OCI-LY7 (cell line): ENCODE measurements around the gene CTNNBIP1. TPM values are rescaled to one million over a fixed set of nuclear protein-coding genes. Genes with fewer than 3 reads are reported as not detected.

Experiments
- BruUV-seq: library from RNA; stranded (reverse); fragments of 400-500 nt; replicated peaks from 2 replicates; lab custom pipeline; 2021; lab: Mats Ljungman, UMichigan
- CTCF ChIA-PET: fragments of 300-600 bp; sonication (Branson Sonifier 250); formaldehyde crosslinking; loops from one replicate; lab custom pipeline; 2022; ENCODE audit warnings: antibody characterized with exemption; ENCODE audit not compliant: unreplicated experiment; lab: Charles Lee
- POLR2A ChIA-PET: fragments of 300-600 bp; sonication (Branson Sonifier 250); formaldehyde crosslinking; loops from one replicate; lab custom pipeline; 2022; ENCODE audit warnings: antibody characterized with exemption; lab: Charles Lee
- DNase-seq: peaks from one replicate; pipeline ENCODE4 v3.0.0-alpha.2; 2015; ENCODE audit warnings: low spot score
- H2AFZ ChIP-seq: fragments of 200-600 bp; sonication (generic), shearing (Covaris generic); 2 replicates; pipeline ENCODE4 v1.6.1; 2014; ENCODE audit warnings: mild to moderate bottlenecking, antibody characterized with exemption, low read length, moderate library complexity
- H3K27ac ChIP-seq: fragments of 200-600 bp; sonication (generic); 2 replicates; pipeline ENCODE4 v1.5.1; 2014; ENCODE audit warnings: mixed run types, low read depth, mild to moderate bottlenecking, moderate library complexity, low read length, inconsistent platforms; ENCODE audit not compliant: poor library complexity, severe bottlenecking
- H3K36me3 ChIP-seq: fragments of 200-600 bp; sonication (generic); 2 replicates; pipeline ENCODE4 v1.6.1; 2014; ENCODE audit warnings: mild to moderate bottlenecking, antibody characterized with exemption, low read length, moderate library complexity, mixed read lengths; ENCODE audit not compliant: insufficient read depth
- H3K4me1 ChIP-seq: fragments of 200-600 bp; sonication (generic); 2 replicates; pipeline ENCODE4 v1.5.1; 2014; ENCODE audit warnings: mild to moderate bottlenecking, low read length; ENCODE audit not compliant: insufficient read depth, poor library complexity, severe bottlenecking
- H3K4me2 ChIP-seq: fragments of 200-600 bp; sonication (generic); 2 replicates; pipeline ENCODE4 v1.6.1; 2014; ENCODE audit warnings: mild to moderate bottlenecking, low read length
- H3K4me3 ChIP-seq: fragments of 200-600 bp; sonication (generic); 2 replicates; pipeline ENCODE4 v1.5.1; 2014; ENCODE audit warnings: mild to moderate bottlenecking, low read depth, low read length; ENCODE audit not compliant: poor library complexity, severe bottlenecking
- H3K79me2 ChIP-seq: fragments of 200-600 bp; sonication (generic); 2 replicates; pipeline ENCODE4 v1.6.1; 2016; ENCODE audit warnings: low read depth, mild to moderate bottlenecking, low read length, moderate library complexity, mixed read lengths; ENCODE audit not compliant: insufficient read depth
- H3K9me2 ChIP-seq: fragments of 200-600 bp; sonication (generic); 2 replicates; pipeline ENCODE4 v1.6.1; 2016; ENCODE audit warnings: mild to moderate bottlenecking, low read length, mixed read lengths; ENCODE audit not compliant: insufficient read depth
- H3K9me3 ChIP-seq: fragments of 200-600 bp; sonication (generic); 2 replicates; pipeline ENCODE4 v1.6.1; 2014; ENCODE audit warnings: mild to moderate bottlenecking, mixed run types, low read length, mixed read lengths
- H4K20me1 ChIP-seq: fragments of 200-600 bp; sonication (generic); 2 replicates; pipeline ENCODE4 v1.6.1; 2014; ENCODE audit warnings: mild to moderate bottlenecking, antibody characterized with exemption, low read length, moderate library complexity, mixed read lengths; ENCODE audit not compliant: insufficient read depth
- CTCF ChIP-seq: fragments of 200-600 bp; sonication (generic); conservative IDR thresholded peaks from 2 replicates; pipeline ENCODE4 v1.5.1; 2014; ENCODE audit warnings: mild to moderate bottlenecking, antibody characterized with exemption, low read length, moderate library complexity, mixed read lengths
- EZH2phosphoT487 ChIP-seq: fragments of 200-600 bp; sonication (generic); IDR thresholded peaks from 2 replicates; pipeline ENCODE4 v1.6.1; 2018; ENCODE audit warnings: low read depth, borderline replicate concordance, mild to moderate bottlenecking, mixed run types, antibody characterized with exemption, low read length, moderate library complexity, mixed read lengths
- intact Hi-C: fragments of 100-400 bp; cut with micrococcal nuclease; formaldehyde crosslinking; loops from one replicate; pipeline ENCODE4 v1.10.0; 2022; ENCODE audit not compliant: unreplicated experiment
- total RNA-seq, 2 experiments: library from RNA; depleted of rRNA in 1 of 2; stranded (reverse); fragments of >200 nt in 1 of 2; shearing (Covaris generic) in 1 of 2; gene quantifications; 2 replicates each; pipeline ENCODE4 v1.2.3, GENCODE V29; 2014 to 2022

The CTNNBIP1 gene
- total RNA-seq, 2 experiments from 2014 or later: 14.7 to 17.4 TPM

GRCh38 chr1:9902060-9902452 lies 8.0 kb downstream of the CTNNBIP1 start:
- H3K79me2 ChIP-seq: no peaks in the 10 kb centered on the region
- DNase-seq: no peak
- POLR2A ChIA-PET: interaction anchor here (1.1 kb wide), 1 partner anchor 8 kb away, joined by 3 read pairs; the partner anchor contains the start of gene CTNNBIP1

GRCh38 chr1:9901148-9902059 lies 8.7 kb downstream of the CTNNBIP1 start:
- DNase-seq: no peak
- POLR2A ChIA-PET: interaction anchor here (0.6 to 1.1 kb wide), 4 partner anchors 9 to 443 kb away, joined by 3 read pairs; partner anchors contain the start of gene CTNNBIP1
- Histone ChIP-seq H3K4me3 (no peak overlapping the region), H3K36me3 (no peaks in the 10 kb centered on the region), H4K20me1 (no peaks in the 10 kb centered on the region), H3K9me3 (no peaks in the 10 kb centered on the region), H3K9me2 (no peaks in the 10 kb centered on the region), H3K79me2 (no peaks in the 10 kb centered on the region), H3K4me2 (no peak overlapping the region), H3K4me1 (peaks cover 7% of the 10 kb centered on the region), H2AFZ (no peak overlapping the region), H3K27ac (no peak overlapping the region)
- CTCF ChIA-PET: no interaction called here
- intact Hi-C loops: no loop called here
- TF ChIP-seq EZH2phosphoT487 (no peak), CTCF (no peak)
- no TSS peak for BruUV-seq

More at GRCh38 chr1:9902060-9902452, 8.0 kb downstream of the CTNNBIP1 start:
- no peak overlapping the region for H3K27ac ChIP-seq
- TF ChIP-seq EZH2phosphoT487: no peak
- TF ChIP-seq CTCF: no peak
- H3K4me2 ChIP-seq: no peak overlapping the region
- CTCF ChIA-PET: no interaction called here
- H2AFZ ChIP-seq: no peak overlapping the region
- no peaks in the 10 kb centered on the region for H4K20me1 ChIP-seq
- no TSS peak for BruUV-seq
- intact Hi-C loops: no loop called here
- H3K9me3 ChIP-seq: no peaks in the 10 kb centered on the region
- H3K4me3 ChIP-seq: no peak overlapping the region
- peaks cover 7% of the 10 kb centered on the region for H3K4me1 ChIP-seq
- no peaks in the 10 kb centered on the region for H3K36me3 ChIP-seq
- no peaks in the 10 kb centered on the region for H3K9me2 ChIP-seq
